Keratinocyte (primary cell): ENCODE data around the gene MBD3L3. TPM values are rescaled to one million over a fixed set of nuclear protein-coding genes. Genes with fewer than 3 reads are reported as not detected.

Experiments
- DNase-seq: peaks from one replicate; pipeline ENCODE4 v3.0.0-alpha.2; 2011; ENCODE audit warnings: low read depth, missing footprints, low spot score
- FAIRE-seq: peaks from 2 replicates; lab custom pipeline; 2011; peaks lifted over from hg19 to GRCh38; lab: Jason Lieb, UNC
- H2AFZ ChIP-seq: 2 replicates; pipeline ENCODE4 v1.6.0; 2012; ENCODE audit warnings: low read length, control low read depth, inconsistent platforms; ENCODE audit not compliant: control insufficient read depth
- H3K27ac ChIP-seq: 2 replicates; pipeline ENCODE4 v1.5.1; 2011; ENCODE audit warnings: low read length; ENCODE audit not compliant: control insufficient read depth, insufficient read depth
- H3K27me3 ChIP-seq: 3 replicates; pipeline ENCODE4 v1.6.0; 2011; ENCODE audit warnings: low read length; ENCODE audit not compliant: control insufficient read depth, insufficient read depth; ENCODE audit errors: extremely low read depth
- H3K36me3 ChIP-seq, 2 experiments: 2 replicates in 1 of 2; 3 replicates in 1 of 2; pipeline ENCODE4 v1.5.1; 2011; ENCODE audit warnings: low read length in 2 of 2, mild to moderate bottlenecking in 1 of 2; ENCODE audit not compliant: control insufficient read depth in 2 of 2, insufficient read depth in 2 of 2; ENCODE audit errors: extremely low read depth in 1 of 2
- H3K4me1 ChIP-seq: 3 replicates; pipeline ENCODE4 v1.5.1; 2011; ENCODE audit warnings: low read length; ENCODE audit not compliant: control insufficient read depth, insufficient read depth; ENCODE audit errors: extremely low read depth
- H3K4me2 ChIP-seq: 3 replicates; pipeline ENCODE4 v1.6.0; 2011; ENCODE audit warnings: low read depth, low read length; ENCODE audit not compliant: control insufficient read depth, insufficient read depth; ENCODE audit errors: extremely low read depth
- H3K4me3 ChIP-seq, 3 experiments: fragments of 200-600 bp in 1 of 3; sonication (generic) in 1 of 3; 2 replicates in 2 of 3; 3 replicates in 1 of 3; pipeline ENCODE4 v1.5.1; 2011 to 2016; ENCODE audit warnings: low read length in 3 of 3, mild to moderate bottlenecking in 3 of 3, control low read depth in 2 of 3, inconsistent platforms in 1 of 3, low read depth in 1 of 3, mixed read lengths in 1 of 3, mixed run types in 1 of 3, moderate library complexity in 1 of 3; ENCODE audit not compliant: control insufficient read depth in 2 of 3, insufficient read depth in 2 of 3; ENCODE audit errors: extremely low read depth in 1 of 3
- H3K79me2 ChIP-seq: 2 replicates; pipeline ENCODE4 v1.6.0; 2012; ENCODE audit warnings: low read length; ENCODE audit not compliant: control insufficient read depth, insufficient read depth
- H3K9ac ChIP-seq: 3 replicates; pipeline ENCODE4 v1.6.0; 2011; ENCODE audit warnings: low read length; ENCODE audit not compliant: control insufficient read depth, insufficient read depth; ENCODE audit errors: extremely low read depth
- H3K9me1 ChIP-seq: 3 replicates; pipeline ENCODE4 v1.6.0; 2011; ENCODE audit warnings: low read length; ENCODE audit not compliant: control insufficient read depth, insufficient read depth; ENCODE audit errors: extremely low read depth
- H3K9me3 ChIP-seq: 2 replicates; pipeline ENCODE4 v1.5.1; 2012; ENCODE audit warnings: low read depth, low read length; ENCODE audit not compliant: control insufficient read depth
- H4K20me1 ChIP-seq: 3 replicates; pipeline ENCODE4 v1.6.0; 2011; ENCODE audit warnings: low read length; ENCODE audit not compliant: control insufficient read depth, insufficient read depth; ENCODE audit errors: extremely low read depth
- EZH2 ChIP-seq: IDR thresholded peaks from one replicate; pipeline ENCODE4 v1.6.1; 2012; ENCODE audit warnings: inconsistent platforms, mild to moderate bottlenecking, low read length, moderate library complexity
- dilution Hi-C: fragments of 300-500 bp; cut with MboI; formaldehyde crosslinking; loops from one replicate; pipeline ENCODE4 v1.7.0; 2020; ENCODE audit warnings: low sequenced_read_pairs; ENCODE audit not compliant: extremely low pct_ligation_motif_present
- polyA plus RNA-seq, 5 experiments: library from polyadenylated mRNA; depleted of rRNA in 3 of 5; stranded (reverse) in 3 of 5; stranded (forward) in 1 of 5; unstranded in 1 of 5; fragments of >200 nt; gene quantifications; 1 replicate in 1 of 5; 2 replicates in 3 of 5; 3 replicates in 1 of 5; pipeline versions ENCODE4 v1.2.1 to v1.2.3, GENCODE V29; 2011 to 2012; ENCODE audit warnings: missing spikeins in 2 of 5, low read depth in 1 of 5, low replicate concordance in 1 of 5
- TF ChIP-seq, protein P1 (sequence below), 3 experiments: IDR thresholded peaks in 1 of 3; conservative IDR thresholded peaks in 1 of 3; optimal IDR thresholded peaks in 1 of 3; 2 replicates in 2 of 3; 3 replicates in 1 of 3; pipeline versions ENCODE3 to v1.5.1; 2011; ENCODE audit warnings: low read length in 3 of 3, mild to moderate bottlenecking in 3 of 3, moderate library complexity in 2 of 3, control low read depth in 1 of 3, inconsistent platforms in 1 of 3; ENCODE audit not compliant: insufficient read depth in 2 of 3; ENCODE audit errors: extremely low read depth in 1 of 3

The MBD3L3 gene
- polyA plus RNA-seq, 1 donor (not counting 4 experiments of a cell fraction or from before 2014, with no cell fraction given), result not detected

DNA sequence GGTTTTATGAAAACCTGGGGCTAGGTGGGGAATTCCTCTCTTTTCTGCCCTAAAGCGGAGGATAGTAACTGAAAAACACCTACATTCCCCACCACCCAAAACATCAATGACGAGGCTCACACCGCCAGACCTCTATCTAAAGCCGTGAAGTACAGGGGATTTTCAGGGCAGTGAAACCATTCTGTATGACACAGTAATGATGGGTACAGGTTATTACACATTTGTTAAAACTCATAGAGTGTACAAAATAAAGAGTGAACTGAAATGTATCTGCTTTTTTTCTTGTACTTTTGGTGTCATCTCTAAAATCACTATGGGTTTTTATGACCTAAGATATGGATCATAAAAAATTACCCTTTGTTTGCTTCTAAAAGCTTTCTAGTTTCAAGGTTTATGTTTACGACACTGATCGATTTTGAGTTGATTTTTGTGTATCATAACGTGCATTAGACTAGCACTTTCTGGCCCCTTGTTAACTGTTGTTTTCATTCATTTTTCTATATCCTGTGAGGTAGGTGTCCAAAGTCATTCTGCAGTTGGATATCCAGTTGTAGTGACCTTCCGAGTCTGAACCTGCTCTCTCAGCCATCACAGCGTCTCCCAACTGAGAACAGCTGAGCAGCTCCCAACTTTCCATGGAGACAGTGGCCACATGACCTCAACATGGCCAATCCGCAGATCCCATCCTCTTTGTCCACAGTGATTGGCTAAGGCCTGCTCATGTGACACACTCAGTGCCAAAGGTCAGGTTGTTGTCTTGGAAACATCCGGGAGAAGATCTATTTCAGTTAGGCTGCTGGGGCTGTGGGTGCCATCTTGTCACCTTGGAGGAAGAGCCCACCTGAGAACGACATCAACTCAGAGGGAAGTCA lies 47.5 kb downstream of the MBD3L3 start:
- H3K79me2 ChIP-seq, result no peaks in the 10 kb centered on the region

DNA sequence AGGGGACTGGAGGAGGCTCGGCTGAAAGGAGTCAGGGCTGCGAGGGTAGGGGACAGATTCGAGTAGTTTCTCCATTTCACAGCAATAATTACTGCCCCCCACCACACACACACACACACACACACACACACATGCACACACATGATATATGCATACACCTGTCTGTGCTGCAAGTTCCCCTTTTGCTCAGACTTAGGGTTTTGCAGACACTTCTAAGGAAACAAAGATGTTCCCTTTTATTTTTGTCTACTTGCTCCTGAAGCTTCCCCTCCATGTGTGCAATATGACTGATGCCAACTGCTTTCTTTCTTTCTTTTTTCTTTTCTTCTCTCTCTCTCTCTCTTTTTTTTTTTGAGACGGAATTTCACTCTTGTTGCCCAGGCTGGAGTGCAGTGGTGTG lies 50.6 kb downstream of the MBD3L3 start:
- Histone ChIP-seq H4K20me1 (no peaks in the 10 kb centered on the region), H3K9me3 (peaks cover 3% of the 10 kb centered on the region), H3K4me3 (no peak overlapping the region), H3K27me3 (no peaks in the 10 kb centered on the region), H3K27ac (no peak overlapping the region), H3K4me1 (no peaks in the 10 kb centered on the region), H3K9me1 (no peaks in the 10 kb centered on the region), H2AFZ (no peak overlapping the region), H3K4me2 (no peak overlapping the region), H3K79me2 (no peaks in the 10 kb centered on the region), H3K9ac (no peak overlapping the region), H3K36me3 (no peaks in the 10 kb centered on the region)
- dilution Hi-C loops, result no loop called here
- FAIRE-seq (no peak), DNase-seq (no peak)
- TF ChIP-seq, protein P1, sequence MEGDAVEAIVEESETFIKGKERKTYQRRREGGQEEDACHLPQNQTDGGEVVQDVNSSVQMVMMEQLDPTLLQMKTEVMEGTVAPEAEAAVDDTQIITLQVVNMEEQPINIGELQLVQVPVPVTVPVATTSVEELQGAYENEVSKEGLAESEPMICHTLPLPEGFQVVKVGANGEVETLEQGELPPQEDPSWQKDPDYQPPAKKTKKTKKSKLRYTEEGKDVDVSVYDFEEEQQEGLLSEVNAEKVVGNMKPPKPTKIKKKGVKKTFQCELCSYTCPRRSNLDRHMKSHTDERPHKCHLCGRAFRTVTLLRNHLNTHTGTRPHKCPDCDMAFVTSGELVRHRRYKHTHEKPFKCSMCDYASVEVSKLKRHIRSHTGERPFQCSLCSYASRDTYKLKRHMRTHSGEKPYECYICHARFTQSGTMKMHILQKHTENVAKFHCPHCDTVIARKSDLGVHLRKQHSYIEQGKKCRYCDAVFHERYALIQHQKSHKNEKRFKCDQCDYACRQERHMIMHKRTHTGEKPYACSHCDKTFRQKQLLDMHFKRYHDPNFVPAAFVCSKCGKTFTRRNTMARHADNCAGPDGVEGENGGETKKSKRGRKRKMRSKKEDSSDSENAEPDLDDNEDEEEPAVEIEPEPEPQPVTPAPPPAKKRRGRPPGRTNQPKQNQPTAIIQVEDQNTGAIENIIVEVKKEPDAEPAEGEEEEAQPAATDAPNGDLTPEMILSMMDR (optimal IDR thresholded peaks at IDR 0.05 in 1 of 3, IDR thresholded peaks at IDR 0.05 in 1 of 3, conservative IDR thresholded peaks at IDR 0.05 in 1 of 3; ENCODE audit: extremely low read depth in 1 of 3, insufficient read depth in 2 of 3, low read length in 3 of 3), result no peak
- TF ChIP-seq EZH2, result no peak

More for the DNA sequence above, 47.5 kb downstream of the MBD3L3 start:
- no peak overlapping the region for H3K4me2 ChIP-seq
- no peak overlapping the region for H3K4me3 ChIP-seq
- no peak overlapping the region for H3K9ac ChIP-seq
- H2AFZ ChIP-seq, result no peak overlapping the region
- TF ChIP-seq, protein P1 (optimal IDR thresholded peaks at IDR 0.05 in 1 of 3, IDR thresholded peaks at IDR 0.05 in 1 of 3, conservative IDR thresholded peaks at IDR 0.05 in 1 of 3; ENCODE audit: extremely low read depth in 1 of 3, insufficient read depth in 2 of 3, low read length in 3 of 3), result no peak
- no peak for TF ChIP-seq EZH2
- no peaks in the 10 kb centered on the region for H4K20me1 ChIP-seq
- H3K4me1 ChIP-seq, result no peaks in the 10 kb centered on the region
- FAIRE-seq (no peak), DNase-seq (no peak)
- no peaks in the 10 kb centered on the region for H3K36me3 ChIP-seq
- dilution Hi-C loops, result no loop called here
- H3K27me3 ChIP-seq, result no peaks in the 10 kb centered on the region
- no peak overlapping the region for H3K27ac ChIP-seq
- H3K9me1 ChIP-seq, result no peaks in the 10 kb centered on the region
- peaks cover 3% of the 10 kb centered on the region for H3K9me3 ChIP-seq

Other genes with a start within 250 kb of the MBD3L3 start
- 0.04 TPM in 1 of 3 replicates, not detected in the others for gene ADGRE1, start 171.1 kb downstream of the MBD3L3 start, polyA plus RNA-seq
- gene MBD3L2B, start 37.2 kb downstream of the MBD3L3 start, polyA plus RNA-seq, result not detected in 3 replicates
- gene MBD3L5, start 28.1 kb downstream of the MBD3L3 start, polyA plus RNA-seq, result not detected in 3 replicates
- not detected in 3 replicates for gene MBD3L4, start 18.5 kb downstream of the MBD3L3 start, polyA plus RNA-seq
- not detected in 3 replicates for gene MBD3L2, start 9.4 kb downstream of the MBD3L3 start, polyA plus RNA-seq
- gene ZNF557, start 11.0 kb upstream of the MBD3L3 start, polyA plus RNA-seq, result 2.7 to 3.3 TPM (median 3.0 TPM) in 3 replicates
- 0.98 to 1.9 TPM (median 1.2 TPM) in 3 replicates for gene INSR, start 235.7 kb upstream of the MBD3L3 start, polyA plus RNA-seq